Activated T-cell treated with anti-CD3 and anti-CD28 coated beads, Interleukin-2, amount 50 U/mL, for 72 hours (primary cell): ENCODE results near the gene ZNF774. TPM values are rescaled to one million over a fixed set of nuclear protein-coding genes. Genes with fewer than 3 reads are reported as not detected.
A peak's percentile ranks its signal among the peaks of the same experiment; 100 is the strongest.
"Not testable (repeated sequence)": the region's sequence is repeated elsewhere in the genome, so short reads cannot be mapped to it uniquely, and the experiment has no call there.

Experiments
- ATAC-seq, 2 donors: fragments of 150-1000 bp; cut with Tn5 transposase; replicated peaks in 1 of 2; 2 replicates each; pipeline ENCODE4 v1.10.0; 2021; ENCODE audit warnings: moderate library complexity in 2 of 2, mild to moderate bottlenecking in 1 of 2
- DNase-seq, 2 donors: peaks; one replicate each; pipeline ENCODE4 v3.0.0; 2021 to 2022; ENCODE audit warnings: mixed read lengths in 1 of 2
- H3K27ac Mint-ChIP-seq: one replicate; pipeline ENCODE4 v1.8.0; 2022; ENCODE audit warnings: mild to moderate bottlenecking, moderate library complexity, mixed read lengths
- H3K27me3 Mint-ChIP-seq: one replicate; pipeline ENCODE4 v1.8.0; 2022; ENCODE audit warnings: low read depth, mixed read lengths
- H3K36me3 Mint-ChIP-seq, 2 donors: one replicate each; pipeline ENCODE4 v1.8.0; 2022; ENCODE audit warnings: mixed read lengths in 2 of 2, mild to moderate bottlenecking in 1 of 2; ENCODE audit not compliant: insufficient read depth in 2 of 2
- H3K4me1 Mint-ChIP-seq: one replicate; pipeline ENCODE4 v1.8.0; 2022; ENCODE audit warnings: low read depth, mixed read lengths
- H3K4me3 Mint-ChIP-seq, 2 donors: one replicate each; pipeline ENCODE4 v1.8.0; 2022; ENCODE audit warnings: mild to moderate bottlenecking in 2 of 2, mixed read lengths in 2 of 2, moderate library complexity in 2 of 2
- H3K9me3 Mint-ChIP-seq, 2 donors: one replicate each; pipeline ENCODE4 v1.8.0; 2022; ENCODE audit warnings: mixed read lengths in 2 of 2
- total RNA-seq, 2 donors: library from RNA; stranded (reverse); gene quantifications; one replicate each; pipeline ENCODE4 v1.2.3, GENCODE V29; 2022

ZNF774 gene
- total RNA-seq, result 1 to 10 TPM in 1 of 2 donors, under 1 TPM in 1; 0.60 to 2.7 TPM

DNA sequence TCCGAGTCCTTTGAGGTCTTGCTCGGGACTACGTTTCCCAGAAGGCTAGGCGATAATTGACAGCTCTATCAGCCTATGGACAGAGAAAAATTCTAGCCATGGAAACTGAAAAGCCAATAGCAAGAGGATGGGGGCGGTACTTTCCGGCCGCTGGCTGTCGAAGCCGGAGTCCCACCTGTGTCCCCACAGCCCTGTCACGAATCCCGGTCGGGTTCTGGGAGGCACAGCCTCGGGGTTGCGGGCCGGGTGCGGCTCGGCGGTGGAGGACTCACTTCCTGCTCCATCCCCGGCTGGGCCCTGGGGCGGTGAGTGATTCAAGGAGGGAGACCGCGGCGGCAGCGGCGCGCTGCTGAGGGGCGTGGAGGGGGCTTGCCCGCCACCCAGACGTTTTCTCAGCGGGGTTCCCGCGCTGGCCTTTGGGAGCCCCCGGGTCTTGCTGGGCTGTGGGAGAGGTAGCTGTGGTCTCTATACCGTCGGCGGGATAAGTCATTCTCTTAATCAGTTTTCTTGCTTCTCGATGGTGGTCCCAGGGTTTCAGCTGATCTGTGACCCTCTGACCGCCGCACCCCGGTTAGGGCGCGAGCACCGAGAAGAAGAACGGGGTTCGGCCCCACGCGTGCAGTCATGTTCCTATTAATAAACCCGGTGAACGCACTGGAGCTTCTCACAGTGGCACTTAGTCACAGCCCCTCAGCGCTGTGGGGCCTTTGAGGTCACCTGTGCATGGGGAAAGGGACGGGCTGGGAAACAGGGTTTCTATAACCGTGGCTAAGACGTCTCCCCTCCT is at the start of gene ZNF774:
ZNF774 (plus strand) TSS at position 178 of the 787 bp plus-strand sequence. CDS start 2,377 bp downstream, outside the sequence.
- DNase-seq, result peak; percentile 92 to 95
- Mint-ChIP-seq H3K27ac (peak within 1 kb of the TSS; percentile 28), H3K9me3 (no peaks in the 10 kb centered on the region), H3K27me3 (no peaks in the 10 kb centered on the region), H3K4me1 (peaks cover 10% of the 10 kb centered on the region), H3K36me3 (peaks cover 0 to 2% of the 10 kb centered on the region in 2 donors), H3K4me3 (peak within 1 kb of the TSS; percentile 90 to 95)
- ATAC-seq, result peak; percentile 94 to 97

DNA sequence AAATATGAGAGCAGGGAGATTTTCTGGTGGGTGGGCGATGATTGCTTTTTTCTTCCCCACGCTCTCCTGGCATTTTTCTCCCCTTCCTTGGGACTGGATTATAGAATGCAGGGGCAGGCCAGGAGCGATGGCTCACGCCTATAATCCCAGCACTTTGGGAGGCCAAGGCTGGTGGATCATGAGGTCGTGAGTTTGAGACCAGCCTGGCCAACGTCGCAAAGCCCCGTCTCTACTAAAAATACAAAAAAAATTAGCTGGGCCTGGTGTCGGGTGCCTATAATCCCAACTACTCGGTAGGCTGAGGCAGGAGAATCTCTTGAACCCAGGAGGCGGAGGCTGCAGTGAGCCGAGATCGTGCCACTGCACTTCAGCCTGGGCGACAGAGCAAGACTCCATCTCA is 46.7 kb upstream of the ZNF774 start:
- not testable (repeated sequence) for H3K36me3 Mint-ChIP-seq, ATAC-seq, H3K27me3 Mint-ChIP-seq, DNase-seq, H3K27ac Mint-ChIP-seq, H3K9me3 Mint-ChIP-seq
- peaks cover 62% of the 10 kb centered on the region for H3K4me1 Mint-ChIP-seq
- H3K4me3 Mint-ChIP-seq, result peak overlapping the region in 1 of 2 donors; percentile 15

DNA sequence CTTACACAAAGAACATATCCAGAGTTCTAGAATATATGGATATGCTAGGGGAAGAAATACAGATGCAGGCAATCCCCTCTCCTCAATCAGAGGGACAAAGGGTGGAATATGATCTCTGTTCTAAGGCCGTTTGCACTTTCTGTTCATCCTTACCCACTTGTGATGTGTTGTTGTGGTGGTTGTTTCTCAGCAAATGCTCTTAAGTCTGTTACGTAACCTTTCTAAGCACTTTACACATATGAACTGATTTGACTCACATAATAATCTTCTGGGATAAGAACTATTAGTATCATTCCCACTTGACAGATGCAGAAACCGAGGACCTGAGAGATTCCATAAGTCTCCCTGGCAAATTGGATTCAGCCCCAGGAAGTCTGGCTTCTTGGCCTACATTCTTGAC is 46.2 kb upstream of the ZNF774 start:
- peak overlapping the region; percentile 3 for H3K27ac Mint-ChIP-seq

DNA sequence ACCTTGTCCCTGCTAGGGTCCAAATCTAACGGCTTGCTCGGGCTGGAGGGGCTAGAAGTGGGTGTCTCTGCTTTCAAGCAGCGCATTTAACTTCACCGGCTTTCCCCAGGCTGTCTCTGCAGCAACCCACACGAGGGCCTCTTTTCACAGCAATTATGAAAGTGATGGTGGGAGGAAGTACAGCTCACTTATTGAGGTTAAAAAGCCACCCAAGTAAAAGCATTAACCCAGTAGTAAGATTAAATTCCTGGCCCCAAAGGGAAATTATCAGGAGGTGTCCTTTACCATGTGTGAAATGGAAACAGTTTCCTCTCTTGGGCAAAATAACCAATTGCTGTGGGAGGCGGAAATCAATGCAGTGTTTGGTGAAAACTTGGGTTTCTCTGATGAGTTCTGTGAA is 45.5 kb upstream of the ZNF774 start:
- Mint-ChIP-seq H3K4me1 (peaks cover 52% of the 10 kb centered on the region), H3K36me3 (no peaks in the 10 kb centered on the region), H3K4me3 (peak overlapping the region; percentile 67 to 82), H3K27me3 (no peaks in the 10 kb centered on the region), H3K27ac (no peak overlapping the region), H3K9me3 (no peaks in the 10 kb centered on the region)
- peak; percentile 87 to 92 for ATAC-seq
- DNase-seq, result peak; percentile 55 to 64

More for the DNA sequence above, 46.2 kb upstream of the ZNF774 start:
- Mint-ChIP-seq H3K9me3 (no peaks in the 10 kb centered on the region), H3K36me3 (no peaks in the 10 kb centered on the region), H3K4me1 (peaks cover 56% of the 10 kb centered on the region), H3K27me3 (no peaks in the 10 kb centered on the region), H3K4me3 (peak overlapping the region; percentile 67 to 82)
- no peak for DNase-seq
- ATAC-seq, result no peak

DNA sequence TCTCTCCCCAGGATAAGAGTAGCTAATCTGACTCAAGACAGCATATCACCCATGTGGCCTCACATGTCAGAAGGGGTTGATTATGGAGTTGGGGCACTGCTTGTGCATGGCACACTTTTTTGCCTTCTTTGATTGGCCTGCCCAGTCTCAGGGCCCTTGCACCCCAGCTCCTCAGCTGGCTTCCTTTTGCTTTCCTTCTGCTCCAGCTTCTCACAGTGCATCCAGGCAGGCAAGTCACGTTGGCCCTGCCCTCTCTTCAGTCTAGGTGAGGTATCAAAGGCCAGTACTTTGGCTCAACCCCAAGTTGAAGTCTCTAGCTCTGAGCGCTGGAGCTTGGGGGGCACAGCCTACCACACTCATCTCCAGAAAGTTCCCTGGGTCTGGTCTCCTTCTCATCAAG is 44.4 kb upstream of the ZNF774 start:
- no peak overlapping the region for H3K4me3 Mint-ChIP-seq
- DNase-seq (no peak), ATAC-seq (peak in 1 of 2 donors; percentile 9)
- H3K36me3 Mint-ChIP-seq, result no peaks in the 10 kb centered on the region
- H3K4me1 Mint-ChIP-seq, result peaks cover 56% of the 10 kb centered on the region
- H3K9me3 Mint-ChIP-seq, result no peaks in the 10 kb centered on the region
- H3K27me3 Mint-ChIP-seq, result no peaks in the 10 kb centered on the region
- H3K27ac Mint-ChIP-seq, result no peak overlapping the region

DNA sequence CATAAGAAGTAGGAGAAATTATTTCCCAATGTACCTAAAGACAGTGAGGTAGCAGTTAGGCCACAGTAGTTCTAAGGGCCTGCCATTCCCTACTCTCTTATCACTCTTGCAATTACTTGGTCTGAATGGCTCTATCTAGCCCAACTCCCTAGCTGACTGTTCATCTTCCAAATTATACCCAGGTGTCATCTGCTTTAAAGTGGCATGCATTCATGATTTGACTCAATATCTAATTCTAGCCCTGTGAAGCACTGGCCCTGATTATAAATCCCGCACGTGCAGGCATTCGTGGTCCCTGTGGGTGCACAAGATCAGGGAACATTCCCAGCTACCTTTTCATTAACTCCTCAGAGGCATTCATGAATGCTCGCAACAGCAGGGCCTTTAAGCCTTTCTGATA is 43.1 kb upstream of the ZNF774 start:
- Mint-ChIP-seq H3K4me3 (no peak overlapping the region), H3K4me1 (peaks cover 48% of the 10 kb centered on the region), H3K9me3 (no peaks in the 10 kb centered on the region), H3K27ac (no peak overlapping the region), H3K36me3 (no peaks in the 10 kb centered on the region), H3K27me3 (no peaks in the 10 kb centered on the region)
- DNase-seq, result no peak
- ATAC-seq, result peak in 1 of 2 donors; percentile 37

DNA sequence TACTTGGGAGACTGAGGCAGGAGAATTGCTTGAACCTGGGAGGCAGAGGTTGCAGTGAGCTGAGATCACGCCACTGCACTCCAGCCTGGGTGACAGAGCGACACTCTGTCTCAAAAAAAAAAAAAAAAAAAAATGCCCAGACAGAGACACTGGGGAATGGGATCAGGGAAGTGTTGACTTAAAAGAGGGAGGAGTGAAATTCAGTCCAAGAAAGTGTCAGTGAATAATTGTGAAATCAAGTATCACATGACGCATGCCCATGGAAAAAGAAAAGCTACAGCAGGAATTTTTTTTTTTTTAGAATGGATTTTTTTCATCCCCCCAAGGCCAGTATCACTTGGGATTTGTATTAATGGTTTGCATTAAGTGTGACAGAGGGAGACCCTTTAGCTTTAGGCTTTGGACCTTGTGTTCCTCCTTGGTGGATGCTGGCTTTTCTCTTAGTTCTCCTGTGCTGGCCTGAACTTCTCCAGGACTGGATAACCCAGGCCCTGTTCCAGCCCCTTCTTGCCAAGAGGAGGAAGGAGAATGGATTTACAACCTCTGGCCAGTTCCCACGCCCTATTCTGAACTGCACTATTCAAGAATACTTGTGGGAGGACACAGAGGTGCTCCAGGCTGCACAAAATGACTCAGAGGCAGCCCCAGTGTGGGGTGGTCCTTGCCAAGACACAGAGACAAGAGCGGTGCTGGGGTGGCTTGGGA is 36.7 kb upstream of the ZNF774 start:
- Mint-ChIP-seq H3K9me3 (no peaks in the 10 kb centered on the region), H3K27me3 (no peaks in the 10 kb centered on the region), H3K4me1 (peaks cover 22% of the 10 kb centered on the region), H3K36me3 (no peaks in the 10 kb centered on the region), H3K27ac (no peak overlapping the region), H3K4me3 (no peak overlapping the region)
- DNase-seq (no peak), ATAC-seq (no peak)

DNA sequence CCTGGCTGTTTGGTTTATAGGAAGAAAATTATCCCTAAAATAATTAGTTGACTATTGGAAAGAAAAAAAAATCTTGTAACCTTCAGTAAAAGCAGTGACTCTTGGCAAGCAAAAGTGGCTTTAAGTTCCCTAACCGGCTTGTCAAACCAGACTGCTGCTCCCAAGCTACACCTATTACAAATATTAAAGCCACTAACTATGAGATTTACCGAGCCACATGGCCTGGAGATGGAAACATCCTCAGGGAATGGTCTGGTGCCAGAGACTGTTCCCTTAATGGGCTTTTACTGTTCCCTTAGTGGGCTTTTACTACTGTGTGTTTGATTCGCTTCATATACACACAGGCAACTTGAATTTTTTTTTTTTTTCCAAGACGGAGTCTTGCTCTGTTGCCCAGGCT is 35.9 kb upstream of the ZNF774 start:
- H3K4me1 Mint-ChIP-seq, result peaks cover 25% of the 10 kb centered on the region

DNA sequence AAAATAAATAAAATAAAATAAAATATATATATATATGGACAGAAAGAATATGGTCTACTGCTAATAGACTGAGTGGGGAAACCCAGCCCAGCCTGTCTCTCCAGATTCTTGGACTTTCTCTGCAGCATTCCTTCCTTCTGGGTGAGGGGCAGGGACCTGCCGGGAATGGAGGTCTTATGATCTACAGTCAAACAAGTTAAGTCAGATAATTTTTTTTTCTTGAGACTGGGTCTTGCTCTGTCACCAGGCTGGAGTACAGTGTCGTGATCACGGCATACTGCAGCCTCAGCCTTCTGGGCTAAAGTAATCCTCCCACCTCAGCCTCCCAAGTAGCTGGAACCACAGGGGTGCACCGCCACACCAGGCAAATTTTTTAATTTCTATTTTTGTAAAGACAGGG is 33.5 kb upstream of the ZNF774 start:
- Mint-ChIP-seq H3K27me3 (no peaks in the 10 kb centered on the region), H3K36me3 (no peaks in the 10 kb centered on the region), H3K4me1 (peaks cover 10% of the 10 kb centered on the region), H3K27ac (no peak overlapping the region), H3K4me3 (no peak overlapping the region), H3K9me3 (no peaks in the 10 kb centered on the region)
- DNase-seq (no peak), ATAC-seq (no peak)

More for the DNA sequence above, 35.9 kb upstream of the ZNF774 start:
- Mint-ChIP-seq H3K36me3 (no peaks in the 10 kb centered on the region), H3K27ac (no peak overlapping the region), H3K27me3 (no peaks in the 10 kb centered on the region), H3K9me3 (no peaks in the 10 kb centered on the region), H3K4me3 (no peak overlapping the region)
- DNase-seq (no peak), ATAC-seq (no peak)

DNA sequence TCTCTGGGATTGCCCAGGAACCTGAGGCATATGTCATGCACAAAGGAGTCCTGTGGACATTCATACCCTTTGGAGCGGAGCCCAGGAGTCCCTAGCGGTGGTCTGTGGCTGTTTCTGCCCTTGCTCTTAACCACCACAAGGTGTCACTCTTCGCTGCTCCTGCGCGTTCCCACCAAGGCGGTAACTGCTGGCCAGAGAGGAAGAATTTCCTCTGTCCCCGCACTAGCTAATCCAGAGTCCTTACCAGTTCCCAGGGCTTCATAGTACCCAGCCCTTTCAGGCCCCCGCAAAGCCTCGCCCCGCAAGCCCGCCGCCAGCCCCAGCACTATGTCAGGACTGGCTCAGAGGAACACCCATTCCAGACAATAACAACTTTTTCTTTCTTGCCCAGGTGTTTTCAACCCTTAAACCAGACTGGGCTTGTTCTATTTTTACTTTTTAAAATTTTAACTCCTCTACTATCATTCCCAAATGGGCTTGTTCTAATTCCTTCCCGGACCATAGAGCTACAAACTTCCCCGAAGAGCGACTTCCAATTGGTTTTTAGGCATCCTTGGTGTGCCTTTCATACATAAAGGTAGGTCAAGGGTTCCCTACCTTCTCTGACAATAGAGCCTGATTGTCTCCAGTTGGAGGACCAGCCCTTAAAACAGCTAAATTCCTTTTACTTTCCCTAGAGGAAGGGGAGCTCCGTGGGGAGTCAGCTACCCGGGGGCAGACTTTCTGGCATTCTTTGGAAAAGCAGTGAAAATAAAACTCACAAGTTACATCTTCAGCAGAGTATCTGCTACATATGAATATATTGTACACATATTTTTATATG is 31.8 kb upstream of the ZNF774 start:
- Mint-ChIP-seq H3K27ac (peak overlapping the region; percentile 2), H3K4me3 (peak overlapping the region; percentile 48)
- peak; percentile 99 for ATAC-seq

DNA sequence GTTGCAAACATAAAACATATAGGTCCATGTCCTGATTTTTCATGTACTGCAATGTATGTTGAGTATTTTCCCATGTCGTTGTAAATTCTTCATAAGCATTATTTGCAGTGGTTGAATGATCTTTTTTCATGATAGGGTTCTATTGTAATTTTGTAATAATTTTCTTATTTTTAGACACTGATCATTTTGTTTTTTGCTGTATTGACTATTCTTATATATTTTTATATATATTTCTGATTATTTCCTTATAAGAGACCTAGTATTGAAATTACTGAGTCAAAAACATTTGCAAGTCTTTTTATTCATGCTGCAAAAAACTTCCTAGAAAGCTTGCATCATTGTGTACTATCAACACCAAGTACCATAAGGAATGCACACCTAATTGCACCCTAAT is 31.2 kb upstream of the ZNF774 start:
- Mint-ChIP-seq H3K36me3 (no peaks in the 10 kb centered on the region), H3K27me3 (no peaks in the 10 kb centered on the region), H3K9me3 (no peaks in the 10 kb centered on the region), H3K4me1 (peaks cover 10% of the 10 kb centered on the region), H3K27ac (no peak overlapping the region), H3K4me3 (no peak overlapping the region)
- no peak for ATAC-seq
- no peak for DNase-seq

More for the DNA sequence above, 31.8 kb upstream of the ZNF774 start:
- H3K4me1 Mint-ChIP-seq, result peaks cover 10% of the 10 kb centered on the region
- peak; percentile 69 to 71 for DNase-seq
- no peaks in the 10 kb centered on the region for H3K9me3 Mint-ChIP-seq
- H3K36me3 Mint-ChIP-seq, result no peaks in the 10 kb centered on the region
- no peaks in the 10 kb centered on the region for H3K27me3 Mint-ChIP-seq

DNA sequence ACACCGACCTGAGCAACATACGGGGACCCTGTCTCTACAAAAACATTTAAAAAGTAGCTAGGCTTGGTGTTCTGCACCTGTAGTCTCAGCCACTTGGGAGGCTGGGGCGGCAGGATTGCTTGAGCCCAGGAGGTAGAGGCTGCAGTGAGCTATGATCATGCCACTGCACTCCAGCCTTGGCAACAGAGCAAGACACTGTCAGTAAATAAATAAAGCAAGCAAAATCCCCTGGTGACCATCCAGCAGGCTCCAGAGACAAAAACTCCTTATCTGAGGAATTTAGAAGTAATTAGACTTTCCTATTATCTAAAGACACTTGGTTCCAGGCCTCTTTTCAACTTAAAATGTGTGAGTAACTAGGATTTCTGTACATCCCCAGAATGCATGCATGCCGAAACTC is 29.5 kb upstream of the ZNF774 start:
- Mint-ChIP-seq H3K9me3 (no peaks in the 10 kb centered on the region), H3K27me3 (no peaks in the 10 kb centered on the region), H3K4me3 (no peak overlapping the region), H3K27ac (no peak overlapping the region), H3K36me3 (no peaks in the 10 kb centered on the region), H3K4me1 (peaks cover 16% of the 10 kb centered on the region)
- DNase-seq (no peak), ATAC-seq (no peak)

DNA sequence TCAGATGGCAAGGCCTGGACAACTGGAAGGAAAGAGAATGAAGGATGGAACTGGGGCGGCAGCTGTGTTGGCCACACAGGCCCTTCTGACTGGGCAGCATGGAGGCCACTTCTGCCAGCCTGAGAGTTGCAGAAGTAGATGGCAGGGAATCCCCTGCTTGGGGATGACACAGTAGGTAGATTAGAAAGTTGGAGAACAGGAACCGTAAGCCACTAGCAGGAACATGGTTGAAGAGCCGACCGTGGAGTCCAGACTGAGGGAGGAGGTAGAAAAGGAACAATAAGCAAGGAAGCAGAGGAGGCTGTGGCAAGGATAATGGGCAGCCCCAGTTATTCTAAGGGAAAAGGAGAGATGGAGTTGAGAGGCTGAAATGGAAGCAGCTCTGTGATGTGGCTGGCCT is 26.4 kb upstream of the ZNF774 start:
- Mint-ChIP-seq H3K9me3 (no peaks in the 10 kb centered on the region), H3K4me3 (no peak overlapping the region), H3K27me3 (no peaks in the 10 kb centered on the region), H3K4me1 (peaks cover 5% of the 10 kb centered on the region), H3K27ac (no peak overlapping the region), H3K36me3 (no peaks in the 10 kb centered on the region)
- ATAC-seq, result no peak
- no peak for DNase-seq
